ENCODE results near the gene TAF10.

Gene TAF10

DNA sequence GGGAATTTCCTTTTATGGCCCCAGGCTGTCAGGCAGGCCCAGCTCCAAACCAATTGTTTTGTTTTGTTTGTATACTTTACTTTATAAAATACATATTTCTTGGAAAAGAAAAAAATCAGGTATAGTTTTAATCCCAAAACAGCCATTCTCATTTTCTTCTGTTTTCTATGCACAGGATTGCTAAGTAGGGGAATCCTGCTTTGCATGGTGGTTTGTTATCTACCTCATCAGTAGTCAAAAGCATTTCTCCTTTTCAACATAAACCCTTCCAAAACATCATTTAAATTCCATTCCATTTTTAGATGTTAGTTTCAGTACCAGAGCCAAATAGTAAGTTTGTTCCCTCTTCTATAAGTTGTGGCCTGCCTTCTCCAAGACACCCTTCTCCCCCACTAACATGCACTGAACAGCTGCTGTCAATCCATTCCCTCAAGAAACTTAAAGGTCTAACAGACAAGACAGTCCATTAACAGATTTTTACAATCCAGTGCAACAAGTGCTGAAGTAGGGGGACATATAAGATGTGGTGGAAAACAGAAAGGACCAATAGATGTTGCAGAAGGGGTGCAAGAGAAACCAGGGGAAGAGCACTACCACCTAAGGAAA lies 4.7 kb downstream of the TAF10 start:
- no peak for DNase-seq

DNA sequence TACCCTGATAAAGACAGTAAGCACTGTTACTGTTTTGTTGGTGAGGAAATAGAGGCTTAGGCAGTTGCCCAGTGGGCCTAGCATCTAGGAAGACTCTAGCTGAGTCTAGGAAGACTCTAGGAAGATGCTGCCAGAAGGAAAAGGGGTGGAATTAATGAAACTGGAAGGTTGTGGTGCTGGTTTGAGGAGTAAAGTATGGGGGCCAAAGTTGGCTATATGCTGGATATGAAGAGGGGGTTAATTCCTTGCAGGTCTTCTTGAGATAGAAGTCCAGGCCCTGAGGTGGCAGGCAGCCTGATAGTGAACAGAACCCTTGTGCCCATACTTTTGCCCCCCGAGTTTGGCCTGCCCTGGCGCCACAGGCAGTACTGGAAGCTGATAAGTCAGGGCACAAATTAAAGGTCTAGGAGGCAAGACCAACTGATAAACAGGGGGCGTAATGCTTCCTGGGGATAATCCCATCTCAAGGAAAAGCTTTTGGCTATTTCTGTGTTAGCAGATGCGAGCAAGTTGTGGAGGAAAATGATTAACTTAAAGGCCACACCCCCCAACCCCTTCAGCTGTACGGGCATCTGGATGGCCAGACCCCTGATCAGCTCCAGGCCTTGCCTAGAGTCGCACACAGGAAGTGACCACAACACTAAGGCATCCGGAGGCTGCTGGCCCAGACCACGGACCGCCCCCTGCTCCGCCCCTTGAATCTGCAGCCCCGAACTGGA lies 5.4 kb downstream of the TAF10 start:
- DNase-seq = peak; percentile 3

DNA sequence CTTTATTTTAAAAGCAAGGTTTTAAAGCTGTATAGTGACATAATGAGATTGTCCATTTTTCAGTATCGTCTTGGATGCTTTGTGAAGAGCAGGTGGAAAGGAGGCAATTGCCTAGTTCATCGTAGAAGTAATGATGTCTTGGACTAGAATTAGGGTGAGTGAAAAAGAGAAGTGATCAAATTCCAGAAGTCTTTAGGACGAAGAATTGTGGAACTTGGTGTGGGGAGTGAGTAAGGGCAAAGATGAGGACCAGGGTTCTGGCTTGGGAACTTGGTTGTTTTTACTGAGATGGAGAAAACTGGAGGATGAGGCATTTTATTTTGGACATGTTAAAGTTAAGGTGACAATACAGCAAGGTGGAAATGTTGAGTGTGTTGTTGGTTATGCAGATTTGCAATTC lies 7.2 kb downstream of the TAF10 start:
- no peak for DNase-seq

DNA sequence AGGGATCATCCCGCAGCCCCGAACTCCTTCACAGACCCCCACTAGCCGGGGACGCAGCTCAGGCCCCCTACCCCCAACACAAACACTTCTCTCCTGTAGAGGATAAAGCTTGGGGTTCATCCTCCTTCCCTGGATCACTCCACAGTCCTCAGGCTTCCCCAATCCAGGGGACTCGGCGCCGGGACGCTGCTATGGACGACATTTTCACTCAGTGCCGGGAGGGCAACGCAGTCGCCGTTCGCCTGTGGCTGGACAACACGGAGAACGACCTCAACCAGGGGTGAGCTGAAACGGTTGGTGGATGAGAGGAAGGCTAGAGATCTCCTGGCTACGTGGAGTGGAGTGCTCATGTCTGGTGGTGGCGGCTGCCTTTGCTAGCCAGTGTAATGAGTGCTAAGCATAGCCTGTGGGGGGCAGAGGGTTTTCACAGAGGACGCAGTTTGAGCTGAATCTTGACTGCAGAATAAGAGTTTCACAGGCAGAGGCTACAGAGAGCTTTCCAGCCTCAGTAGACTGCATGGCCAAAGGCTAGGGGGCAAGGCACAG lies 7.9 kb downstream of the TAF10 start:
- DNase-seq = no peak

DNA sequence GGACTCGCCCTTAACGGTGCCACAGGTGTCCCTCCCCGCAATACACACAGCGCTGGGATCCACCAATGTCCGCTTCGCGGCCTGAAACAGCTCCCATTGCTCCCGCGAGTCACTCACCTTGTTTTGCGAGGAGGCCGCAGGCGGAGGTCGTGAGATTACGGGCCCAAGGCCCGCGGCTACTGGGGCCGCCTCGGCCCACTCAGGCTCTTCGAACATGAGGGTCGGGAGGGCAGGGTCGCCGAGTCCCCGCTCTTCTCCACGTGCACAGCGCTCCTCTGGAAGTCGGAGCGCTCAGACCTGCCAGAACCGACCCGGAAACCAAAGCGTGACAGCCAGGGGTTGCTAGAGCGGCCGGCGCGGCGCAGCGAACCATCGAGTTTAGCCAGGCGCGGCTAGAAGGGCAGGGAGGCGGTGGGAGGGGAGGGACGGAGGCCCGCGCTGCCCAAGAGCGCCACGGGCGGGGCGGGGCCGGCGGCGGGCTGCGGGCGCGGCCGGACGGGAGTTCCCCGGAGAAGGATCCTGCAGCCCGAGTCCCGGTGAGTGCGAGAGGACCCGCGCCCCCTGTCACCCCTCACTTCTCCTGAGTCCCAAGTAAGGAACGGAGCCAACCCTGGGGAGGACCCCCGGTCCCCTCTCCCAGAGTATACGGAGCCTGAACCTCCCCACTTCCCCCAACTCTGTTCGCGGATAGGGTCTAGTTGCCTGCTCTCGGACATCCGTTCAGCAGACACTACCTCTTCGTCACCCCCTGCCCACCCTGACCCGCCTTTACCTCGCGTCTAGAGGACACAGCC lies 8.5 kb downstream of the TAF10 start, which contains the start of the genes ILK and RRP8:
ILK (plus strand) TSS at position 488 of the 794 bp plus-strand sequence. CDS start 498 bp downstream, outside the sequence.
RRP8 (minus strand) TSS at position 330 of the 794 bp plus-strand sequence; CDS start at position 216, 114 bp downstream.
- DNase-seq = peak; percentile 84

DNA sequence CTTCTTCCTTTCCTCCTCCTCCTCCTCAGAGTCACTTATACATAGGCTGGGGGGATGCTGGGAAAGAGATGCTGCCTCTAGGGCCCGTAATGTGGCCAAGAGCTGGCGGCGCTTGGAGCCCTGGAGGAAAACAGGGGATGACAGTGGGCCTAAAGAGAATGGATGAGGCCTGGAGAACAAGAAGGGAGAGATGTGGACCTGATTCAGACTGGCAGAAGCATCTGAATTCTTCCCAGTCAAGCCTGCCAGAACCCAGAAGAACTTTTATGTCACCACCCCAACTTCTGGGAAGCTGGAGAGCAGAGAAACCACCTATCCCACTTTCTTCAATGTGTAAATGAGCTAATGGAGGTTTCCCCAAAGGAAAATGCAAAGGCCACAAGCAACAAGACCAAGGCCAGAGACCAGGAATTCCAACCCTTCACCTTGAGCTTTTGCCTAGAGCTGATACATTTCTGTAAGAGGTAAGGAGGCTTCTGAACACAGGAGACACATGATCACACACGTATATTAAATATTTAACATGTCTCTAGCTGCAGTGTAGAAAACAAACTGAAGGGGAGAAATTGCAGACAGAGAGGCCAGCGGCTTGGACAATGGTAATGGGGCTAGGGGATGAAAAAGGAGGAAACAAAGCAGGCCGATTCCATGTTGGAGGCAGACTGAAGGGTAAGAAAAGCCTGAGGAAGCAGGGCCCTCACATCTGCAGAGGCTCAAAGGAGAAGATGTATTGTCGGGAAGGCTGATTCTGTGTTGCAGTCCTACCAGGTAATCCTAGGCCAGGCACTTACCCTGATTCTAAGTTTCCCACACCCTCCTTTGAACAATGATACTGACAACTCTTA lies 9.7 kb downstream of the TAF10 start:
- DNase-seq = no peak

DNA sequence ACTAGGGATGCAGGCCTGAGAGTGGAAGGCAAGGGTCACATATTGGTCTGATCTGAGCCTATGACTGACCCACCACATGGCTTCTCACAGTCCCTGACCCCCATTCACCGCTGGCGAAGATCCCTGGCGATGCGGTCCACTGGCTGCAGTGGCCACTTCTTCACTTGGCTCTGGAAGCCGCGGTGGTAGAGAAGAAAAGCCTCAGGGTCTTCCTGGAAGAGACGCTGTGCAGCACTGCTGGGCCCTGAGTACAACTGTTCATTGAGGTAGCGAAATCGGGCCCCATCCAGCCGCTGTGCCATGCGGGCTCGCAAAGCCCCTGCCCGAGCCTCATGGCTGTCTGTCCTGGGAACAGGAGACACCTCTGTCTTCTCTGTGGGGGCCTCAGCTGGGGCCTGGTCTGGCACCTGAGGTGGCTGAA lies 11.0 kb downstream of the TAF10 start:
- no peak for DNase-seq

DNA sequence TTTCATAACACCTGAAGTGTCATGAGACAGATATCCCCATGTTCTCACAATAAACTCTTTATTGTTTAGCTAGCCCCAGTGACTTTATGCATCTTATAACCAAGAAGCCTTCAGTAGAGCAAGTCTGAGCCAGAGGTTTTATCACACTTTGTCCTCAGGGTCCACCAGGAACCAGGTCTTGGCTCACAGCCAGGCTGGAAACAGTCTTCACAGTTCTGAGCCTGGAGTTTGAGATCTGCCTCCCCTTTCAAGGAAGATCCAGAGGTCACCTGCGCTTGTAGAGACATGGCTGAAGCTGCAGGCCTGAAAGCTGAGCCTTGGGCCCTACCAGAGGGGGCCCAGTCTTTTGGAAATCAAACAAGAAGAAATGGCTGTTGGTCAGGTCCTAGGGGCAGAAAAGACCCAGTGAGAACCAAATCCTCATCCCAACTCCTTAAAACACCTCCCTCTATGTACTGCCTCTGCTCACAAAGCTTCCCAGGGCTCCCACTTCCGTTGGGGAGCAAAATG lies 12.1 kb downstream of the TAF10 start:
- DNase-seq = no peak

DNA sequence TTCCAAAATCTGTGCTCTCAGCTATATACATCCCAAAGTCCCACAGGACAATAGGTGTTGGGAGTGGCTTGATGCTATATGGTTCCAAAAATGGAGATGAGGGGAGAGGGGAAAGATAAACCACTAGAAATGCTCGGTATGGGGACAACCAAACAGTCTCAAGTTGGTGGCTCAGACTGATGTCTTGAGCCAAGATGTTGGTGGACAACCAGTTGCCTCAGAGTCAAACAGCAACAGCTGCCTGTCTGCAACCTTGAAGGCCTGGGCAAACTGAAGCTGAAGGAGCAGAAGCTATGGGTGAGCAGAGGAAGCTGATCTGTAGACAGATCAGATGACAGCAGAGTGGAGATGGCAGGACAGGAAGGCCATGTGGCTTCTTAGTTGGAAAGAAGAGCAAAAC lies 12.6 kb downstream of the TAF10 start:
- no peak for DNase-seq

DNA sequence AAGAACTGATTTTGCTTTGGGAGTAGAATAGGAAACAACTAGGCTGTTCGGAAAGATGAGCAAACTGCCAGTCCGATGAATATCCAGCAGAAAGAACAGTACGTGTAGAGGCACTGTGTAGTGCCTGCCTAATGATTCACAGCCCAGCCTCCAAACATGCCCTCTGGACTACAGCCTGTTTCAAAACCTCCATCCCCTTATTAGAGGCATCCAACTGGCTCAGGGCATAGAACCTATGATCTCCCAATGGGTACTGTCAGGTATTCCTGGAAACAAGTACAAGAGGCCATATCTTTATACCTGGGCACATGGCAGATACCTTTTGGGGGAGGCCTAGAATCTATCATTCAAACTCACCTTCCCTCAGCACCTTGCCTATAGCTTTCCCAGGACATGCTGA lies 13.5 kb downstream of the TAF10 start:
- no peak for DNase-seq

DNA sequence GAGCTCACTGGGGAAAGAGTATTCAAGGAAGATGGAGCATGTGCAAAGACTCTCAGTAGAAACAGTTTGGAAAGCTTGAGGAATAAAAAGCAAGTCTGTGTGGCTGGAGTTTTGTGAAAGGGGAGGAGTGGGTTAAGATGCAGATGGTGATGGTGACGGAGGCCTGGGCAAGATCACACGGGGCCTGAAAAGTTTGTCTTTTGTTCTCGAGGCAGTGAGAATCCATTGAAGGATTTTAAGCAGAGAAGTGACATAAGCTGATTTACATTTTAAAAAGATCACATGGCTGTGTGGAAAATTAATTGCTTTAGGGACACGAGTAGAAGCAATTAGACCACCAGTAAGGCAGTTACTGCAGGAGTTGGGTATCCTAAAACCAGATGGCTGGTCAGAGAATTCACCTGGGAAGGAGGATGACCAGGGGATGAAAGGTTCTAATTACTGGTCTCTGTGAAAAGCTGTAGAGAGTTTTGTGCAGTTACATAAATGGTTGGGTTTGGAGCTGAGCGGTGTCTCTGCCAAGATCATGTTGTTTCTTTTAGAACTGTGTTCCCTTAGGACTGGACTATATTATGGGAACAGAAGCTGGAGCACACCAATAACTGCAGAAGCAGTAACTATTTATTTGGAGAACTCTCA lies 15.7 kb downstream of the TAF10 start:
- DNase-seq = no peak

DNA sequence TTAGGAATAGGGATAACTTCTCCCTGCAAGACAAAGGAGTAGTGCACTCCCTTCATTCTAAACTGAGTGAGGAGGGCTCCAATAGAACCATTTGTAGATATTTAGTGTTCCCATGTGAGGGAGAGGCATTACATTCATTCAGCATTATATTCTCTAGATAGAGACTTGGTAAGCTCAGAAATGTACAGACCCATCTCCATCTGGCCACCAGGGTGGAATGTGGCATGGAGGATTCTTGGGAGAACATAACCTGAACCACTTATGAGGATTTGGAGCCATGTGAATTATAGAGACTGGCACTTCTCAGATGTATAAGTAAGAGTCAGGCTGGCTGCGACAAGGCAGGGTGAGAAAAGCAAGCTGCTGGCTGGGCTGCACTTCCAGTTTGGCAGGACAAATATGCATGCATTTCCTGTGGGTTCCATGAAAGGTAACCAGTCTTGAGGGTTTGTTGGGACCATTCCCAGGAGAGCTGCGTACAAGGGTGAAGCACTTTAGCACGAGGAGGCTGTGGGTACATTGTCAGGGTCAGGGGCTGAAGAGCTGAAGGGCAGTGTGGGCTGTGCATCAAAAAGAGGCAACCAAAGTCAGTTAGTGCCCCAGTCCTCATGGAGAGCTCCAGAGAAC lies 17.8 kb downstream of the TAF10 start:
- DNase-seq = no peak

DNA sequence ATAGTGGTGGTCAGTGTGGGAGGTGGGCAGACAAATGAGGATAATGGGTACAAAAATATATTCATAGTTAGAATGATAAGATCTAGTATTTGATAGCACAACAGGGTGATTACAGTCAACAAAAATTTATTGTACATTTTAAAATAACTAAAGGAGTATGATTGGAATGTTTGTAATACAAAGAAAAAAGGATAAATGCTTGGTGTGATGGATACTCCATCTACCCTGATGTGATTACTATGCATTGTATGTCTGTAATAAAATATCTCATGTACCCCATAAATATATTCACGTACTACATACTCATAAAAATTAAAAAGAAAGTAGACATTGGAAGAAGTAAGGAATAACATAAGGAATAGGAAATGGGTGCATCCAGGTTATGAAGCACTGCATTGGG lies 24.0 kb downstream of the TAF10 start:
- no peak for DNase-seq

DNA sequence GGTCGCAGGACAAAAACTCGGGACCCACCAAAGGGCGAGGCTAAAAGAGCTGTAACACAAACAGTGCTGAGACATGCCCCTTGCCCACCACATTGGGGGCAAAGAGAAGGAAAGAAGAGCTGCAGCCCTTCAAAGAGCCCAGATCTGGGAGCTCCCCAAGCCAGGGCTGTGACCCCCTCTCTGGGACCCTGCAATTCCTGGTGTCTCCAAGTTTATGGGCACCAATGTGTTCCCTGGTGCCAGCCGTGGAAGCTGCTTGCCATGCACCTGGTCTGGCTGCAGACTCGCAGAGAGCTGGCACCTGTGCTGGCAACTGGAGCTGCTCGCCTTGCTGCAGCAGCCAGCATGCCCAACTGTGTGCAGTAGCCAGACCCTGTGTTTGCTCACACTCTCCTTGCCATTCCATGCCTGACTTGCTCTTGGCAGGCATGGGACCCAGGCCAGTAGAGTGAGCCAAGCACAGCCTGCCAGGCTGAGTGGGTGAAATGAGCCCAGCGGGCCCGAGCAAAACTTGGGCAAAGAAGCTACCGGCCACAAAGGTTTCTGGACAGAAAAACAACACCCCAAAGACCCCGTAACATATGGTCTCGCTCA lies 24.6 kb downstream of the TAF10 start:
- DNase-seq = no peak

DNA sequence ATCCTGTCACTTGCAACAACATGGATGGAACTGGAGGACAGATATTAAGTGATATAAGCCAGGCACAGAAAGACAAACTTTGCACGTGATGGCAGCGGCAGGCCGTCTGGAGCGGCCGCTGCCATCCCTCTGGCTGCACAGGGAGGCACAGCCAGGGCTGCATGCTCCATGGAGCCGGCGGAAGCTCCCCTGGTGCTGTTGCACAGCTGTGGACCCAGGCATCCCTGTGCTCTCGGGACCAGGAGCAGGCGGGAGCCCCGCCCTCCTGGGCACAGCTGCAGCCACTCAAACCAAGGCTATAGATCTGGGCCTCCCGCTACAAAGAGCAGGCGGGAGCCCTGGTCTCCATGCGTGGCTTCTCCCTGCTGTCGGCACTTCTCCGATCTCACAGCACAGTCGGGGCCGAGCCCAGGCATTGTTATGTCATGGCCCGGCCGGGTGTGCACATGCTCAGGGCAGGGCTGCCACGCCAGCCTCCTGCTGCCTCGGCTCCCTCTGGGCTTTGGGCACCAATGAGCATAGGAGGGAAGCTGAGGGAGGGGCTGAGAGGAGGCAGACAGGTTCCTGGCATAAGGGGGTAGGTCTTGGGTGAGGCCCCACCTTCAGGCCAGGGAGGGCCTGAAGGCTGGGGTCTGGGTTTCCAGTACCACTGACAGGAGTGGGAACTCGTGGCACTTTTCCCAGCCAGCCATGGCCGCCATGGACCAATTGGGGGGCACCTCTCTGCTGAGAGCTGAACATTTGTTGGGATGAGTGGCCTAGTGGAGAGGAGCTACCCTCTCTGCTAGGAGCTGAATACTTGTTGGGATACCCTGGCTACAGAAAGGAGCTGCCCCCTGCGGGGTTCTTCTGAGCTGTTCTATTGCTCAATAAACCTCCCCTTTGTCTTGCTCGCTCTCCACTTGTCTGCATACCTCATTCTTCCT lies 25.3 kb downstream of the TAF10 start:
- no peak for DNase-seq

DNA sequence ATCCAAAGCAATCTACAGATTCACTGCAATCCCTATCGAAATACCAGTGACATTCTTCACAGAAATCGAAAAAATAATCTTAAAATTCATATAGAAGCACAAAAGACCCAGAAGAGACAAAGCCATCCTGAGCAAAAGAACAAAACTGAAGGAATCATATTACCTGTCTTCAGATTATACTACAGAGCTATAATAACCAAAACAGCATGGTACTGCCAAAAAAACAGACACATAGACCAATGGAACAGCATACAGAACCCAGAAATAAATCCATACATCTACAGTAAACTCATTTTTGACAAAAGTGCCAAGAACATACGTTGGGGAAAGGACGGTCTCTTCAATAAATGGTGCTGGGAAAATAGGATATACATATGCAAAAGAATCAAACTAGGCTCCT lies 27.5 kb downstream of the TAF10 start:
- no peak for DNase-seq

DNA sequence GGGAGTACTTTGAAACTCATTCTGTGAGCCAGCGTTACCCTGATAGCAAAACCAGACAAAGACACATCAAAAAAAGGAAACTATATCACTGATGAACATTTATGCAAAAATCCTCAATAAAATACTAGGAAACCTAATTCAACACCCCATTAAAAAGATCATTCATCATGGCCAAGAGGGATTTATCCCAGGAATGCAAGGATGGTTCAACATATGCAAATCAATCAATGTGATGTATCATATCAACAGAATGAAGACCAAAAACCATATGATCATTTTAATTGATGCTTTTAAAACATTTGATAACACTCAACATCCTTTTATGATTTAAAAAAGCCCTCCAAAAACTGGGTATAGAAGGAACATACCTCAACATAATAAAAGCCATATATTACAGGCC lies 28.4 kb downstream of the TAF10 start:
- no peak for DNase-seq

DNA sequence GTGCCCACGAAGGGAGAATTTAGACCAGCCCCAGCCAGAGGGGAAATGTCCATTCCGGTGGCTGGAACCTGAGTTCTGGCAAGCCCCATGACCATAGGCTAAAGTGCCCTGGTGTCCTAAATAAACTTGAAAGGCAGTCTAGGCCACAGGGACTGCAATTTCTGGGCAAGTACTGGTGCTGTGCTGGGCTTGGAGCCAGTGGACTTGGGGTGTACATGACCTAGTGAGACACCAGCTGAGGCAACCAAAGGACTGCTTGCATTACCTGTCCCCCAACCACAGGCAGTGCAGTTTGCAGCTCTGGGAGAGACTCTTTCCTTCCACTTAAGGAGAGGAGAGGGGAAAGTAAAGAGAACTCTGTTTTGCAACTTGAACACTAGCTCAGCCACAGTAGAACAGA lies 32.3 kb downstream of the TAF10 start:
- no peak for DNase-seq

DNA sequence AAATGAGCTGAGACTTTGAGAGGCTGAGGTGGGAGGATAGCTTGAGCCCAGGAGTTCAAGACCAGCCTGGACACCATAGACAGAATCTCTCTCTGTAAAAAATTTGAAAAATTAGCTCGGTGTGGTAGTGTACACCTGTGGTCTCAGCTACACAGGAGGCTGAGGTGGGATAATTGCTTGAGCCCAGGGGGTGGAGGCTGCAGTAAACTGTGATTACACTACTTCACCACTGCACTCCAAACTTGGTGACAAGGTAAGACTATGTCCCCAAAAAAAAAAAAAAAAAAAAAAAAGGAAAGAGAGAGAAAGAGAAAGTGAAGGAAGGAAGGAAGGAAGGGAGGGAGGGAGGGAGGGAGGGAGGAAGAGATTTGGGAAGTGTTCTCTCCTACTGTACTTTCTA lies 33.9 kb downstream of the TAF10 start:
- no peak for DNase-seq

Measured in NCI-H1105 (cell line).